GM19455 (cell line): ENCODE data around the gene PTGIR.

Experiments
- ATAC-seq: cut with Tn5 transposase; IDR thresholded peaks from one replicate; pipeline ENCODE4 v1.9.1; 2021; ENCODE audit not compliant: unreplicated experiment

PTGIR gene, protein sequence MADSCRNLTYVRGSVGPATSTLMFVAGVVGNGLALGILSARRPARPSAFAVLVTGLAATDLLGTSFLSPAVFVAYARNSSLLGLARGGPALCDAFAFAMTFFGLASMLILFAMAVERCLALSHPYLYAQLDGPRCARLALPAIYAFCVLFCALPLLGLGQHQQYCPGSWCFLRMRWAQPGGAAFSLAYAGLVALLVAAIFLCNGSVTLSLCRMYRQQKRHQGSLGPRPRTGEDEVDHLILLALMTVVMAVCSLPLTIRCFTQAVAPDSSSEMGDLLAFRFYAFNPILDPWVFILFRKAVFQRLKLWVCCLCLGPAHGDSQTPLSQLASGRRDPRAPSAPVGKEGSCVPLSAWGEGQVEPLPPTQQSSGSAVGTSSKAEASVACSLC

DNA sequence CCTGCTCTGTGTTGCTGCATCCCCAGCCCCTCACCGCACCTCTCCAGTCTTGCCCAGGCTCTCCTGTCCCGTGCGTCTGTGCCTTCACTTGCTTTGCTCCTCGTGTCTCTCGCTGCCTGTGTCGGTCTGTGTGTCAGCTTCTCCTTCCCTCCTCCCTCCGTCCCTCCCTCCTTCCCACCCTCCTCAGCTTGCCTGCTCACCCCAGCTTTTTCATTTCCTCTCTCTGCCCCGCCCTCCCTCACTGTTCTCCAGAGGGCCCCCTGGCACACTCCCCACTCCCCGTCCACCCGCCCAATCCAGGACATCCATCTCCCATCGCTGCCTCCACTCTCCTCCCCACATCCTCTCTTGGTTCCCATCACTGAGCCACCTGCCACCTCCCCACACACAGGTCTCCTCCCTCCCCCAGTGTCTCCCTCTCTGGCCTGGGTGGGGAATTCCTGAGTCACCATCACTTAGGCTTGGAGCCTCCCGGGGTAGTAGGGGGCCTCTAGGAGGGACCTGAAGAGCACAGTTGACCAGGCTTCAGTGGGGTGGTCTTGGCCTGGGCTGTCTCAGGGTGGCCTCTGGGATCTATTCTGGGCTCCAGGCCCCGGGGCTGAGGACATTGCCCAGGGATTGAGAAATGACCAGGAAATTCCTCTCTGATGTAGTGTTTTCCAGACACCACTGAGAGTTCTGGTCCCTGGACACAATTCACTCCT, at the start of gene PTGIR:
Gene PTGIR (minus strand): TSS at position 132 of the 704 bp plus-strand sequence. CDS start 864 bp downstream, outside the sequence.
- ATAC-seq = no peak

DNA sequence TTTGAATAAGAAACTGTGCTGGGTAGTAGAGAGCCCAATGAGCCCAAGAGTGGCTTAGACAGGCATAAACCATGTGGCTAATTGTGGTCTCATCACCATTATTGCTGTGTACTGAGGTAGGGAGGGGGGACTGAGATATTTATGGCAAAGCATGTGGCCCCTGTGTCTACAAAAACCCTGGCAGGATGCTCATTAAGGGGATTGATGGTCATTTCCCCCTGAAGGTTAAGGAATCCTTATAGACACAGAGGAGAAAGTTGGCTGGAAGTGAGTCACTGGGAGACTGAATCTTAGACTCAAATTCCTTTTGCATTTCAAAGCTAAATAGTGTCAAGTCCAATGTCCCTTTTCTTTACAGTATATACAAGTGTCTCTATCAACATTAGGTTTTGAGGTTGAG, 45.9 kb upstream of the PTGIR start:
- ATAC-seq = no peak

- no peak for ATAC-seq
Measured at GRCh38 chr19:46668662-46669061, 43.8 kb upstream of the PTGIR start.

GRCh38 chr19:46665072-46665471, 40.2 kb upstream of the PTGIR start:
- no peak for ATAC-seq

- ATAC-seq = no peak
Measured at GRCh38 chr19:46661735-46662592, 37.1 kb upstream of the PTGIR start.

- ATAC-seq = peak; percentile 91
Measured at GRCh38 chr19:46661020-46661731, 36.3 kb upstream of the PTGIR start, which contains the start of gene DACT3. TSS of gene DACT3 (minus strand) at chr19:46661182. CDS start at chr19:46661064, 118 bp downstream.

GRCh38 chr19:46660551-46661019, 35.7 kb upstream of the PTGIR start:
- peak; percentile 8 for ATAC-seq

- ATAC-seq = no peak
Measured at GRCh38 chr19:46660008-46660517, 35.2 kb upstream of the PTGIR start.

DNA sequence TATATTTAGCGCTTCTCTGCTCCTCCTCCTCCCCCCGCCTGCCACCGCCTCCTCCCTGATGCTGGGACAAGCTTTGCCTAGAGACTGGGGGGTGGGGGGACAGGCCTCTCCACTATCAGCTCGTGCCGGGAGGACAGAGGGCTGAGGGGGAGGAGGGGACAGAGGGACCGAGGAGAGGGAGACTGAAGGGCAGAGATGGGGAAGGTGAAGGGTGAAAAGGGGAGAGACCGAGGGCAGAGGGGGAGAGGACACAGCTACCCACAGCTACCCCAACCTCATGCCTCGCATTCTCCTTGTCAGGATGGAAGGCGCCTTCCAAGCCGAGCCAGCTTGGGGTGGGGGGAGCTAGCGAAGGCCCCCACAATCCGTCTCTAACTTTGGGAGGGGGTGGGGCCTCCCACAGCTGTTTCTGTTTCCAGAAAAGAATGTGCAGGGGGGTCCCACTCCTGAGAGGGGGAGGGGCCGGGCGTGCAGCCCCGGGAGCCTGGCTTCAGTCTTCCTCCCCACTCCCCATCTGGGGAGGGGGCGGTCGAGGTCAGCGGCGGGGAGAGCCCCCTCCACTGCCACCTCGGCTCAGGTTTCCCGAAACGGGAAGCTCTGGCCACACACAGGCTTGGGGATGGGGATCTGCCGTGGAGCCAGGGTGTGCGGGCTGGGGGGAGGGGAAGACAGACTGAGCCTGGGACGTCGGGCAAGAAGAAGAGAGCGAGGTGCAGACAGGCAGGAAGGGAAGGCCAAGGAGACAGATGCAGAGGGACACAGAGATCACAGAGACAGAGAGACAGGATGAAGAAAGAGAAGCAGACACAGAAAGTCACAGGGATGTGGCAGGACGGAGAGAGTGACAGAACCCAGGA, 34.5 kb upstream of the PTGIR start:
- ATAC-seq = no peak

DNA sequence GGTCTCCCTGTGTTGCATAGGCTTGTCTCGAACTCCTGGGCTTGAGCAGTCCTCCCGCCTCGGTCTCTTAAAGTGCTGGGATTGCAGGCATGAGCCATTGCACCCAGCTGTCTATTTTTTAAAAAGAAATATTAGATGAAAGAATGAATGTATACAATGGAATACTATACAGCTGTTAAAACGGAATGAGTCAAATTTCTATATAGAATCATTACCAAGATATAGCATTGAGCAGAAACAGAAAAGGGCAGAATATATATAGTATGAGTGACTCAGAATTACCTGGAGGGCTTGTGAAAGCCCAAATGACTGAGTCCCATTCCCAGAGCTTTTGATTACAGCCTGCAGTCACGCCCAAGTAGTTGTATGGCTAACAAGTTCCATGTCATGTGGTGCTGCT, 31.7 kb upstream of the PTGIR start:
- ATAC-seq = no peak

GRCh38 chr19:46654621-46655152, 29.8 kb upstream of the PTGIR start:
- ATAC-seq = no peak

DNA sequence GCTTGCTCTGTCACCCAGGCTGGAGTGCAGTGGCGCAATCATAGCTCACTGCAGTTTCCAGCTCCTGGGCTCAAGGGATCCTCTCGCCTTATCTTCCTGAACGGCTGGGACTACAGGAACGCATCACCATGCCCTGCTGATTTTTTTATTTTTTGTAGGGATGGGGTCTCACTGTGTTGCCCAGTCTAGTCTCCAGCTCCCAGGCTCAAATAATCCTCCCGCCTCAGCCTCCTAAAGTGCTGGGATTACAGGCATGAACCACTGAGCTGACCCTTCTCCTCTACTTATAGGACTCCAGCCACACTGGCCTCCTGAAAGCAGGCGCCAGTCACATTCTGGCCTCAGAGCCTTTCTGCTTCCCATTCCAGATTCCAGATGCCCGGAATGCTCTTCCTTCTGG, 25.6 kb upstream of the PTGIR start:
- ATAC-seq = no peak

- ATAC-seq = no peak
Measured at GRCh38 chr19:46648961-46649960, 24.4 kb upstream of the PTGIR start.

GRCh38 chr19:46648060-46648960, 23.4 kb upstream of the PTGIR start:
- no peak for ATAC-seq

DNA sequence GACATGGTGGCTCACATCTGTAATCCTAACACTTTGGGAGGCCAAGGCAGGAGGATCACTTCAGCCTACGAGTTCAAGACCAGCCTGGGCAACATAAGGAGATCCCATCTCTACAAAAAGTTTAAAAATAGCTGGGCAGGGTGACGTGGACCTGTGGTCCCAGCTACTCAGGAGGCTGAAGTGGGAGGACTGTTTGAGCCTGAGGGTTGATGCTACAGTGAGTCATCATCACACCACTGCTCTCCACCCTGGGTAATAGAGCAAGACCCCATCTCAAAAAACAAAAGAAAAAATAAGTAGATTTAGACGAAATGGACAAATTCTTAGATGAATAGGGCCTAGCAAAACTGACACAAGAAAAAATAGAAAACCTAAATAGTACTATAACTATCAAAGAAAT, 21.5 kb upstream of the PTGIR start:
- ATAC-seq = no peak

- no peak for ATAC-seq
Measured at GRCh38 chr19:46644720-46645119, 19.8 kb upstream of the PTGIR start.

DNA sequence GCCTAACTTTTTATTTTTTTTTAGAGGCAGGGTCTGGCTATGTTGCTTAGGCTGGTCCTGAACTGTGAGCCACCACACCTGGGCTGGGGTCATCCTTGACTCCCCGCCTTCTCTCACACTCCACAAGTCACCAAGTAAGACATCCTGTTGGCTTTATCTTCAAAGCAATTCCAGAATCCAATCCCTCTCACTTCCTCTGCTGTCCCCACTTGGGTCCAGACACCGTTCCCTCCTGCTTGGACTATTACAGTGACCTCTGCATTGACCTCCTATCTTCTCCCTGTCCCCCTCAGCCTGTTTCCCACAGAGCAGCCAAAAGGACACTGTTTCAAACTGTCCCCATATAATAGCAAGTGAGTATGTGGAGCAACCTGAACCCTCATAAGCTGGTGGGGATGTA, 15.8 kb upstream of the PTGIR start:
- ATAC-seq = no peak
